ENCODE results near the gene CHMP1A. TPM values are rescaled to one million over a fixed set of nuclear protein-coding genes. Genes with fewer than 3 reads are reported as not detected.

The CHMP1A gene
- total and polyA plus RNA-seq, 2 experiments from 2014 or later: 42.3 to 81.9 TPM

- H3K9me2 ChIP-seq (ENCODE audit: insufficient read depth): no peaks in the 10 kb centered on the region
- H3K36me3 ChIP-seq (ENCODE audit: insufficient read depth): 0 out of 2 replicates have a peak, but pooled peaks cover 2% of the 10 kb centered on the region
- H3K27me3 Mint-ChIP-seq (ENCODE audit: insufficient read depth, low read depth, poor library complexity): peaks cover 18% of the 10 kb centered on the region
- DNase-seq (ENCODE audit: low spot score) (no peak), ATAC-seq (no peak)
- H3K4me2 ChIP-seq: no peak overlapping the region
- 0 out of 2 replicates have a peak, but pooled peaks cover 8% of the 10 kb centered on the region for H3K4me1 ChIP-seq (ENCODE audit: insufficient read depth)
- H3K27ac Mint-ChIP-seq: no peak overlapping the region
- 0 out of 2 replicates have a peak, but pooled peaks cover 12% of the 10 kb centered on the region for H3F3A ChIP-seq (replicated peaks; ENCODE audit: low read depth)
- TF ChIP-seq ZNF331 (CRISPR knock-in tag; IDR thresholded peaks at IDR 0.05; ENCODE audit: low read depth) (no peak), NANOG (IDR thresholded peaks at IDR 0.05; ENCODE audit: borderline replicate concordance) (no peak), EZH2phosphoT487 (IDR thresholded peaks at IDR 0.05; ENCODE audit: unreplicated experiment) (no peak), CTCF (conservative IDR thresholded peaks at IDR 0.05; ENCODE audit: low read depth in 2 of 2) (no peak), JUNB (IDR thresholded peaks at IDR 0.05; ENCODE audit: unreplicated experiment) (no peak), POLR2AphosphoS5 (IDR thresholded peaks at IDR 0.05; ENCODE audit: low read depth) (no peak), EZH2 (IDR thresholded peaks at IDR 0.05; ENCODE audit: low read depth, unreplicated experiment) (no peak), ZNF114 (CRISPR knock-in tag; IDR thresholded peaks at IDR 0.05) (no peak), CREB1 (CRISPR knock-in tag; IDR thresholded peaks at IDR 0.05; ENCODE audit: low read depth) (no peak), STAT1 (IDR thresholded peaks at IDR 0.05; ENCODE audit: unreplicated experiment) (no peak), REST (IDR thresholded peaks at IDR 0.05; ENCODE audit: unreplicated experiment) (no peak)
- TF ChIP-seq, protein P1, sequence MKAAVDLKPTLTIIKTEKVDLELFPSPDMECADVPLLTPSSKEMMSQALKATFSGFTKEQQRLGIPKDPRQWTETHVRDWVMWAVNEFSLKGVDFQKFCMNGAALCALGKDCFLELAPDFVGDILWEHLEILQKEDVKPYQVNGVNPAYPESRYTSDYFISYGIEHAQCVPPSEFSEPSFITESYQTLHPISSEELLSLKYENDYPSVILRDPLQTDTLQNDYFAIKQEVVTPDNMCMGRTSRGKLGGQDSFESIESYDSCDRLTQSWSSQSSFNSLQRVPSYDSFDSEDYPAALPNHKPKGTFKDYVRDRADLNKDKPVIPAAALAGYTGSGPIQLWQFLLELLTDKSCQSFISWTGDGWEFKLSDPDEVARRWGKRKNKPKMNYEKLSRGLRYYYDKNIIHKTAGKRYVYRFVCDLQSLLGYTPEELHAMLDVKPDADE (IDR thresholded peaks at IDR 0.05): no peak
- TF ChIP-seq, protein P2, sequence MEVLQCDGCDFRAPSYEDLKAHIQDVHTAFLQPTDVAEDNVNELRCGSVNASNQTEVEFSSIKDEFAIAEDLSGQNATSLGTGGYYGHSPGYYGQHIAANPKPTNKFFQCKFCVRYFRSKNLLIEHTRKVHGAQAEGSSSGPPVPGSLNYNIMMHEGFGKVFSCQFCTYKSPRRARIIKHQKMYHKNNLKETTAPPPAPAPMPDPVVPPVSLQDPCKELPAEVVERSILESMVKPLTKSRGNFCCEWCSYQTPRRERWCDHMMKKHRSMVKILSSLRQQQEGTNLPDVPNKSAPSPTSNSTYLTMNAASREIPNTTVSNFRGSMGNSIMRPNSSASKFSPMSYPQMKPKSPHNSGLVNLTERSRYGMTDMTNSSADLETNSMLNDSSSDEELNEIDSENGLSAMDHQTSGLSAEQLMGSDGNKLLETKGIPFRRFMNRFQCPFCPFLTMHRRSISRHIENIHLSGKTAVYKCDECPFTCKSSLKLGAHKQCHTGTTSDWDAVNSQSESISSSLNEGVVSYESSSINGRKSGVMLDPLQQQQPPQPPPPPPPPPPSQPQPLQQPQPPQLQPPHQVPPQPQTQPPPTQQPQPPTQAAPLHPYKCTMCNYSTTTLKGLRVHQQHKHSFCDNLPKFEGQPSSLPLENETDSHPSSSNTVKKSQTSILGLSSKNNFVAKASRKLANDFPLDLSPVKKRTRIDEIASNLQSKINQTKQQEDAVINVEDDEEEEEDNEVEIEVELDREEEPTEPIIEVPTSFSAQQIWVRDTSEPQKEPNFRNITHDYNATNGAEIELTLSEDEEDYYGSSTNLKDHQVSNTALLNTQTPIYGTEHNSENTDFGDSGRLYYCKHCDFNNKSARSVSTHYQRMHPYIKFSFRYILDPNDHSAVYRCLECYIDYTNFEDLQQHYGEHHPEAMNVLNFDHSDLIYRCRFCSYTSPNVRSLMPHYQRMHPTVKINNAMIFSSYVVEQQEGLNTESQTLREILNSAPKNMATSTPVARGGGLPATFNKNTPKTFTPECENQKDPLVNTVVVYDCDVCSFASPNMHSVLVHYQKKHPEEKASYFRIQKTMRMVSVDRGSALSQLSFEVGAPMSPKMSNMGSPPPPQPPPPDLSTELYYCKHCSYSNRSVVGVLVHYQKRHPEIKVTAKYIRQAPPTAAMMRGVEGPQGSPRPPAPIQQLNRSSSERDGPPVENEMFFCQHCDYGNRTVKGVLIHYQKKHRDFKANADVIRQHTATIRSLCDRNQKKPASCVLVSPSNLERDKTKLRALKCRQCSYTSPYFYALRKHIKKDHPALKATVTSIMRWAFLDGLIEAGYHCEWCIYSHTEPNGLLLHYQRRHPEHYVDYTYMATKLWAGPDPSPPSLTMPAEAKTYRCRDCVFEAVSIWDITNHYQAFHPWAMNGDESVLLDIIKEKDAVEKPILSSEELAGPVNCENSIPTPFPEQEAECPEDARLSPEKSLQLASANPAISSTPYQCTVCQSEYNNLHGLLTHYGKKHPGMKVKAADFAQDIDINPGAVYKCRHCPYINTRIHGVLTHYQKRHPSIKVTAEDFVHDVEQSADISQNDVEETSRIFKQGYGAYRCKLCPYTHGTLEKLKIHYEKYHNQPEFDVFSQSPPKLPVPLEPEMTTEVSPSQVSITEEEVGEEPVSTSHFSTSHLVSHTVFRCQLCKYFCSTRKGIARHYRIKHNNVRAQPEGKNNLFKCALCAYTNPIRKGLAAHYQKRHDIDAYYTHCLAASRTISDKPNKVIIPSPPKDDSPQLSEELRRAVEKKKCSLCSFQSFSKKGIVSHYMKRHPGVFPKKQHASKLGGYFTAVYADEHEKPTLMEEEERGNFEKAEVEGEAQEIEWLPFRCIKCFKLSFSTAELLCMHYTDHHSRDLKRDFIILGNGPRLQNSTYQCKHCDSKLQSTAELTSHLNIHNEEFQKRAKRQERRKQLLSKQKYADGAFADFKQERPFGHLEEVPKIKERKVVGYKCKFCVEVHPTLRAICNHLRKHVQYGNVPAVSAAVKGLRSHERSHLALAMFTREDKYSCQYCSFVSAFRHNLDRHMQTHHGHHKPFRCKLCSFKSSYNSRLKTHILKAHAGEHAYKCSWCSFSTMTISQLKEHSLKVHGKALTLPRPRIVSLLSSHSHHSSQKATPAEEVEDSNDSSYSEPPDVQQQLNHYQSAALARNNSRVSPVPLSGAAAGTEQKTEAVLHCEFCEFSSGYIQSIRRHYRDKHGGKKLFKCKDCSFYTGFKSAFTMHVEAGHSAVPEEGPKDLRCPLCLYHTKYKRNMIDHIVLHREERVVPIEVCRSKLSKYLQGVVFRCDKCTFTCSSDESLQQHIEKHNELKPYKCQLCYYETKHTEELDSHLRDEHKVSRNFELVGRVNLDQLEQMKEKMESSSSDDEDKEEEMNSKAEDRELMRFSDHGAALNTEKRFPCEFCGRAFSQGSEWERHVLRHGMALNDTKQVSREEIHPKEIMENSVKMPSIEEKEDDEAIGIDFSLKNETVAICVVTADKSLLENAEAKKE (CRISPR knock-in tag; IDR thresholded peaks at IDR 0.05): no peak
- H3K9me3 Mint-ChIP-seq: peaks cover 22% of the 10 kb centered on the region
- H2AFZ ChIP-seq: no peak overlapping the region
- H3K79me2 ChIP-seq (replicated peaks; ENCODE audit: insufficient read depth): peaks cover 12% of the 10 kb centered on the region
- no peak overlapping the region for H3K27ac ChIP-seq (ENCODE audit: low read depth)
- no peaks in the 10 kb centered on the region for H3K27me3 ChIP-seq (ENCODE audit: insufficient read depth)
- no peak overlapping the region for H3K4me3 Mint-ChIP-seq
- no peak overlapping the region for H3K4me3 ChIP-seq
- H3K4me1 Mint-ChIP-seq: peaks cover 7% of the 10 kb centered on the region; the same call in 2 of the 3 replicates
- H3K36me3 Mint-ChIP-seq (ENCODE audit: low read depth): peaks cover 69% of the 10 kb centered on the region
- H4K20me1 ChIP-seq (replicated peaks; ENCODE audit: insufficient read depth): peaks cover 4% of the 10 kb centered on the region; the same call in 1 of the 2 replicates
Measured at GRCh38 chr16:89689142-89689541, 31.6 kb upstream of the CHMP1A start.

All from GM23338 (cell line).